ENCODE data around the gene SNX13. TPM values are rescaled to one million over a fixed set of nuclear protein-coding genes. Genes with fewer than 3 reads are reported as not detected.

The SNX13 gene
- total RNA-seq, 1 donor: 59.7 TPM

DNA sequence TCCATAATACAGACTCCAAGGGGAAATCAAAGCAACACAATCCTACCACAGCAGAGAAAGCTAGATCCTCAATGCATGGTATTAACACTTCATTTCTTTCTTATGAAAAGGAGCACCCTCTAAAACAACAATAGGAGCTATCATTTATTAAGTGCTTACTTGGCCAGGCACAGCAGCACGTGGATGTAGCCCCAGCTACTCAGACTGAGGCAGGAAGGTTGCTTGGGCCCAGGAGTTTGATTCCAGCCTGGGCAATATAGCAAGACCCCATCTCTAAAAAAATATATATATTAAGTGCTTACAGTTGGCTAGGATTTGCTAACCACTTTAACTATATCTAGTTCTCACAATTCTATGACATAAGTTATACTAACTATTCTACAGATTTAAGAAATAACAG lies 12.2 kb downstream of the SNX13 start:
- DNase-seq (ENCODE audit: insufficient read length, low spot score, missing footprints): no peak
- no peaks in the 10 kb centered on the region for H3K27me3 ChIP-seq (ENCODE audit: insufficient read depth, low read length)
- no peaks in the 10 kb centered on the region for H3K4me1 ChIP-seq (ENCODE audit: insufficient read depth, low read length)
- no peak overlapping the region for H3K27ac ChIP-seq (ENCODE audit: low read depth, low read length)
- peaks cover 57% of the 10 kb centered on the region for H4K20me1 ChIP-seq (ENCODE audit: insufficient read depth, low read length)
- H3K79me2 ChIP-seq (ENCODE audit: insufficient read depth, low read length): peaks cover 95% of the 10 kb centered on the region
- H3K9me3 ChIP-seq (ENCODE audit: low read depth, low read length): no peaks in the 10 kb centered on the region
- no peak overlapping the region for H3K4me2 ChIP-seq (ENCODE audit: insufficient read depth, low read length)
- TF ChIP-seq, protein P1, sequence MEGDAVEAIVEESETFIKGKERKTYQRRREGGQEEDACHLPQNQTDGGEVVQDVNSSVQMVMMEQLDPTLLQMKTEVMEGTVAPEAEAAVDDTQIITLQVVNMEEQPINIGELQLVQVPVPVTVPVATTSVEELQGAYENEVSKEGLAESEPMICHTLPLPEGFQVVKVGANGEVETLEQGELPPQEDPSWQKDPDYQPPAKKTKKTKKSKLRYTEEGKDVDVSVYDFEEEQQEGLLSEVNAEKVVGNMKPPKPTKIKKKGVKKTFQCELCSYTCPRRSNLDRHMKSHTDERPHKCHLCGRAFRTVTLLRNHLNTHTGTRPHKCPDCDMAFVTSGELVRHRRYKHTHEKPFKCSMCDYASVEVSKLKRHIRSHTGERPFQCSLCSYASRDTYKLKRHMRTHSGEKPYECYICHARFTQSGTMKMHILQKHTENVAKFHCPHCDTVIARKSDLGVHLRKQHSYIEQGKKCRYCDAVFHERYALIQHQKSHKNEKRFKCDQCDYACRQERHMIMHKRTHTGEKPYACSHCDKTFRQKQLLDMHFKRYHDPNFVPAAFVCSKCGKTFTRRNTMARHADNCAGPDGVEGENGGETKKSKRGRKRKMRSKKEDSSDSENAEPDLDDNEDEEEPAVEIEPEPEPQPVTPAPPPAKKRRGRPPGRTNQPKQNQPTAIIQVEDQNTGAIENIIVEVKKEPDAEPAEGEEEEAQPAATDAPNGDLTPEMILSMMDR (IDR thresholded peaks at IDR 0.05; ENCODE audit: extremely low read depth, low read depth, low read length): no peak
- H2AFZ ChIP-seq (ENCODE audit: low read length): no peak overlapping the region
- H3K36me3 ChIP-seq (ENCODE audit: insufficient read depth, low read length): no peaks in the 10 kb centered on the region
- H3K4me3 ChIP-seq (ENCODE audit: insufficient read depth, low read length): no peak overlapping the region

DNA sequence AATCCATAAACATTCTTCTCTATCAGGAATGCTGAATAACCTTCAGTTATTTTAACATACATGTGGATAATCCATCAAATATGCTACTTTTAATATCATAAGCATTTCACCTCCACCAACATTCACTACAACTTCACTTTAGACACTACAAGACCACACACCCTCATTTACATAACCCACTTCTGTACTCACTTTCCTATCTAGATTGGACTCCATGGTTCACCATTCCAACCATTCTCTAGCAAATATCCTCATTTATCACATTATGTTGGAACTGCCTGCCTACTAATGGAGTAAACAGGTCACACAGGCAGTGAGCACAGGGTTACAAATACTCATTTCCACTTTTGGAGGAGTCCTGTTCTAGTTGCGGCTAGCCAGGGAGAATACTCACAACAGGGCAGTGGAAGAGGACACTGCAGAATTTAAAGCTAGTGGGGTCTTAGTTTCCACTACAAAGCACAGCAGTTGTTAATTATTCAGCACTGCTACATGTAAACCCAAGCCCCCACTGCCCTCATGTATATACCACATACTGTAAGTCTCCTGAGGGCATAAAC lies 18.4 kb downstream of the SNX13 start:
- Histone ChIP-seq H2AFZ (ENCODE audit: low read length) (no peak overlapping the region), H3K27ac (ENCODE audit: low read depth, low read length) (no peak overlapping the region), H3K79me2 (ENCODE audit: insufficient read depth, low read length) (peaks cover 96% of the 10 kb centered on the region), H3K4me1 (ENCODE audit: insufficient read depth, low read length) (no peaks in the 10 kb centered on the region), H3K4me2 (ENCODE audit: insufficient read depth, low read length) (no peak overlapping the region), H4K20me1 (ENCODE audit: insufficient read depth, low read length) (peaks cover 35% of the 10 kb centered on the region), H3K36me3 (ENCODE audit: insufficient read depth, low read length) (no peaks in the 10 kb centered on the region), H3K4me3 (ENCODE audit: insufficient read depth, low read length) (no peak overlapping the region), H3K27me3 (ENCODE audit: insufficient read depth, low read length) (no peaks in the 10 kb centered on the region), H3K9me3 (ENCODE audit: low read depth, low read length) (no peaks in the 10 kb centered on the region)
- DNase-seq (ENCODE audit: insufficient read length, low spot score, missing footprints): no peak
- TF ChIP-seq, protein P1 (IDR thresholded peaks at IDR 0.05; ENCODE audit: extremely low read depth, low read depth, low read length): no peak

DNA sequence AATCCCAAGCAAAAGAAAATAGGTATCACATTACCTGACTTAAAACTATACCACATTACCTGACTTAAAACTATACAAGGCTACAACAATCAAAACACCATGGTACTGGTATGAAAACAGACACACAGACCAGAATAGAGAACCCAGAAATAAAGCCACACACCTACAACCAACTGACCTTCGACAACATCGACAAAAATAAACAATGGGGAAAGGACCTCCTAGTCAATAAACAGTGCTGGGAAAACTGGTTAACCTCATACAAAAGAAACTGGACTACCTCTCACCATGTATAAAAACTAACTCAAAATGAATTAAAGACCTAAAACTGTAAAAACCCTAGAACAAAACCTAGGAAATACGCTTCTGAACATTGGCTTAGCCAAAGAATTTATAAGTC lies 22.5 kb downstream of the SNX13 start:
- H3K4me2 ChIP-seq (ENCODE audit: insufficient read depth, low read length): no peak overlapping the region
- no peaks in the 10 kb centered on the region for H3K27me3 ChIP-seq (ENCODE audit: insufficient read depth, low read length)
- H2AFZ ChIP-seq (ENCODE audit: low read length): no peak overlapping the region
- DNase-seq (ENCODE audit: insufficient read length, low spot score, missing footprints): no peak
- no peak overlapping the region for H3K4me3 ChIP-seq (ENCODE audit: insufficient read depth, low read length)
- no peak overlapping the region for H3K27ac ChIP-seq (ENCODE audit: low read depth, low read length)
- TF ChIP-seq, protein P1 (IDR thresholded peaks at IDR 0.05; ENCODE audit: extremely low read depth, low read depth, low read length): no peak
- H3K36me3 ChIP-seq (ENCODE audit: insufficient read depth, low read length): no peaks in the 10 kb centered on the region
- H3K9me3 ChIP-seq (ENCODE audit: low read depth, low read length): no peaks in the 10 kb centered on the region
- peaks cover 50% of the 10 kb centered on the region for H4K20me1 ChIP-seq (ENCODE audit: insufficient read depth, low read length)
- H3K79me2 ChIP-seq (ENCODE audit: insufficient read depth, low read length): peaks cover 98% of the 10 kb centered on the region
- H3K4me1 ChIP-seq (ENCODE audit: insufficient read depth, low read length): peaks cover 3% of the 10 kb centered on the region

DNA sequence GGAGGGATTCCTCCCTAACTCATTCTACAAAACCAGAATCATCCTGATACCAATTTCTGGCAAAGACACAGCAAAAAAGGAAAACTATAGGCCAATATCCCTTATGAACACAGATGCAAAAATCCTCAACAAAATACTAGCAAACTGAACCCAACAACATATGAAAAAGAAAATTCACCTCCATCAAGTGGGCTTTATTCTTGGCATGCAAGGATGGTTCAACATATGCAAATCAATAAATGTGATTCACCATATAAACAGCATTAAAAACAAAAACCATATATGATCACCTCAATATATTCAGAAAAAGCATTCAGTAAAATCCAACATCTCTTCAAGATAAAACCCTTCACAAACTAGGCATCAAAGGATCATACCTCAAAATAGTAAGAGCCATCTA lies 23.5 kb downstream of the SNX13 start:
- Histone ChIP-seq H3K36me3 (ENCODE audit: insufficient read depth, low read length) (no peaks in the 10 kb centered on the region), H3K4me2 (ENCODE audit: insufficient read depth, low read length) (no peak overlapping the region), H2AFZ (ENCODE audit: low read length) (no peak overlapping the region), H4K20me1 (ENCODE audit: insufficient read depth, low read length) (peaks cover 54% of the 10 kb centered on the region), H3K9me3 (ENCODE audit: low read depth, low read length) (no peaks in the 10 kb centered on the region), H3K27ac (ENCODE audit: low read depth, low read length) (no peak overlapping the region), H3K79me2 (ENCODE audit: insufficient read depth, low read length) (peaks cover 97% of the 10 kb centered on the region), H3K27me3 (ENCODE audit: insufficient read depth, low read length) (no peaks in the 10 kb centered on the region), H3K4me3 (ENCODE audit: insufficient read depth, low read length) (no peak overlapping the region), H3K4me1 (ENCODE audit: insufficient read depth, low read length) (peaks cover 3% of the 10 kb centered on the region)
- TF ChIP-seq, protein P1 (IDR thresholded peaks at IDR 0.05; ENCODE audit: extremely low read depth, low read depth, low read length): no peak
- DNase-seq (ENCODE audit: insufficient read length, low spot score, missing footprints): no peak

Data from osteoblast (primary cell).